GM18907 (cell line): ENCODE data around the gene RAB40C.
A peak's percentile ranks its signal among the peaks of the same experiment; 100 is the strongest.

Source experiments
- ATAC-seq: cut with Tn5 transposase; IDR thresholded peaks from one replicate; pipeline ENCODE4 v1.9.1; 2021; ENCODE audit warnings: mild to moderate bottlenecking, moderate library complexity; ENCODE audit not compliant: unreplicated experiment

The RAB40C gene

GRCh38 chr16:559021-559380 is 30.9 kb upstream of the RAB40C start:
- no peak for ATAC-seq

- ATAC-seq: no peak
These were observed 30.3 kb upstream of the RAB40C start for GRCh38 chr16:559411-560203.

- ATAC-seq: no peak
These were observed 29.6 kb upstream of the RAB40C start, which contains the start of gene PRR35 for GRCh38 chr16:560204-560700. PRR35 (plus strand) TSS chr16:560394; CDS start chr16:563295, 2,901 bp downstream.

GRCh38 chr16:560701-561412 is 29.0 kb upstream of the RAB40C start:
- ATAC-seq: no peak

GRCh38 chr16:561413-561794 is 28.5 kb upstream of the RAB40C start:
- ATAC-seq: no peak

- ATAC-seq: no peak
These were observed 27.6 kb upstream of the RAB40C start for GRCh38 chr16:561957-562938.

- no peak for ATAC-seq
These were observed 26.7 kb upstream of the RAB40C start for GRCh38 chr16:563072-563644.

GRCh38 chr16:564690-565418 is 25.0 kb upstream of the RAB40C start:
- ATAC-seq: no peak

- ATAC-seq: no peak
These were observed 24.2 kb upstream of the RAB40C start for GRCh38 chr16:565419-566330.

- no peak for ATAC-seq
These were observed 23.1 kb upstream of the RAB40C start, which contains the start of gene NHLRC4 for GRCh38 chr16:566475-567372. NHLRC4 (plus strand) TSS chr16:567005; CDS start chr16:568048, 1,043 bp downstream.

- no peak for ATAC-seq
These were observed 22.3 kb upstream of the RAB40C start for GRCh38 chr16:567373-568256.

- no peak for ATAC-seq
These were observed 21.2 kb upstream of the RAB40C start for GRCh38 chr16:568401-569258.

GRCh38 chr16:569445-570254 is 20.2 kb upstream of the RAB40C start, which contains the start of gene PIGQ:
PIGQ (plus strand) TSS chr16:569968; CDS start chr16:574075, 4,107 bp downstream.
- ATAC-seq: peak; percentile 46

GRCh38 chr16:572865-573650 is 16.8 kb upstream of the RAB40C start:
- ATAC-seq: no peak
